SK-N-MC (cell line): ENCODE data around the gene PROSER2.

Experiments used
- DNase-seq: peaks from one replicate; pipeline ENCODE4 v3.0.0-alpha.2; 2011; ENCODE audit warnings: low read depth, low spot score
- H3K27ac ChIP-seq: fragments of 200-600 bp; sonication (generic); 2 replicates; pipeline ENCODE4 v1.5.1; 2016; ENCODE audit warnings: mixed run types
- H3K36me3 ChIP-seq: fragments of 200-600 bp; sonication (generic); 2 replicates; pipeline ENCODE4 v1.6.1; 2017; ENCODE audit warnings: antibody characterized with exemption, low read length, mixed read lengths; ENCODE audit not compliant: insufficient read depth
- H3K4me3 ChIP-seq: fragments of 200-600 bp; sonication (generic); 2 replicates; pipeline ENCODE4 v1.5.1; 2016
- H3K9ac ChIP-seq: fragments of 200-600 bp; sonication (generic); 2 replicates; pipeline ENCODE4 v1.8.0; 2017; ENCODE audit warnings: mixed run types, mixed read lengths; ENCODE audit not compliant: insufficient read length
- H3K9me3 ChIP-seq: fragments of 200-600 bp; sonication (generic); 2 replicates; pipeline ENCODE4 v1.6.1; 2017; ENCODE audit warnings: low read depth, mild to moderate bottlenecking, antibody characterized with exemption, low read length, moderate library complexity, mixed read lengths
- EZH2 ChIP-seq: fragments of 200-600 bp; sonication (generic); IDR thresholded peaks from one replicate; pipeline ENCODE4 v1.6.1; 2017; ENCODE audit warnings: antibody characterized with exemption
- FOXP2 ChIP-seq: optimal IDR thresholded peaks from 2 replicates; pipeline ENCODE3; 2011; ENCODE audit warnings: mild to moderate bottlenecking, moderate library complexity; ENCODE audit not compliant: insufficient read depth; ENCODE audit errors: extremely low read length, control extremely low read depth
- POLR2AphosphoS5 ChIP-seq: IDR thresholded peaks from 2 replicates; pipeline ENCODE4 v1.6.1; 2012; ENCODE audit warnings: mild to moderate bottlenecking, low read depth, low read length, borderline replicate concordance

PROSER2 gene

DNA sequence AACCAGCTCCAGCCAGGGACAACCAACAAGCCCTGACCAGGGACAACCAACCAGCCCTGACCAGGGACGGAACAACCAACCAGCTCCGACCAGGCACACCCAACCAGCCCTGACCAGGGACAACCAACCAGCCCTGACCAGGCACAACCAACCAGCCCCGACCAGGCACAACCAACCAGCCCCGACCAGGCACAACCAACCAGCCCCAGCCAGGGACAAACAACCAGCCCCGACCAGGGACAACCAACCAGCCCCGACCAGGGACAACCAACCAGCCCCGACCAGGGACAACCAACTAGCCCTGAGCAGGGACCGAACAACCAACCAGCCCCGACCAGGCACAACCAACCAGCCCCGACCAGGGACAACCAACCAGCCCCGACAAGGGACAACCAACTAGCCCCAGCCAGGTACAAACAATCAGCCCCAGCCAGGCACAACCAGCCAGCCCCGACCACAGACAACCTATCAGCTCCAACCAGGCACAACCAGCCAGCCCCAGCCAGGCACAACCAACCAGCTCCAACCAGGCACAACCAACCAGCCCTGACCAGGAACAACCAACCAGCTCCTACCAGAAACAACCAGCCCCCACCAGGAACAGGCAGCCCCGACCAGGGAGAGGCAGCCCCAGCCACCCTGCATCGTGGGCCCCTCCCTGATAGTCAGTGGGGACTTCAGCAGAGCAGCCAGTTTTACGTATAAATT, 56.4 kb downstream of the PROSER2 start:
- no peak for DNase-seq
- Histone ChIP-seq H3K4me3 (no peak overlapping the region), H3K27ac (no peak overlapping the region), H3K9me3 (no peaks in the 10 kb centered on the region), H3K9ac (no peak overlapping the region), H3K36me3 (no peaks in the 10 kb centered on the region)
- TF ChIP-seq EZH2: no peak
- TF ChIP-seq POLR2AphosphoS5: no peak
- TF ChIP-seq FOXP2: no peak

DNA sequence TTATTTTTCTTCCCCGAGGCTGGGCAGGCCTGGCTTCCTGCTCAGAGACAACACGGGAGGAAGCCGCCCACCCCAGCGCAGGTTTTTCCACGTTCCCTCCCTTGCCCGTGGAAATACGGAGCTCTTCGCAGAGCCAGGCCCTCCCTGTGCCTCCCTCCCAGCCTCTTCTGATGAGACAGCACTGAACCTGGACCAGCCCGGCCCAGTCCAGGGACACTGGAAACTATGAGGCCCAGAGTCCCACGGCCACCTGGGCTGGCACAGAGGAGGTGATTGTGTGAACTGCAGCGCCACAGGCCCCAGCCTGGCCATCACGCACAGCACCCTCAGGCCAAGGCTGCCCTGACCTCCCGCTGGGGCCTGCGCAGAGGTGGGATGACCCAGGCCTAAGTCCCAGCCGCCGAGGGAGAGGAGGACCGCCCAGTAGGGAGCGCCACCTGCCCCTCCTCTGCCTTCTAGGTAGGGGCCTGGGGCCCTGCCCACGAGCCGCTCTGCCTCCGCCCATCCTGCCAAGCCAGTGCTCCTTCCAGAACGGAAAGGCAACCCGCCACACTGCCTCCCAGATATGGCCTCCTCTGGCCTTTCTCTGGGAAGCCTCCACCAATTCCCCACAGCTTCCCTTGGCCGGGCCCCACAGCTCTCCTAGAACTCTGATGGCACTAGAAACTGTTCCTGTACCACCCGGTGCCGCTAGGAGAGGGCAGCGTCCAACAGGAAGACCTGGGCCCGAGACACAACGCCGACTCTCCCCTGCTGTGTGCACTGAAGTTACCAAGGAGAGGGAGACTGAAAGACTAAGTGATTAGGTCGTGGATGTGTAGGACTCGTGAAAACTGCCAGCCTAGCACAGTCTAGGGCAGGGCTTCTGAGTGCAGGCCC, 57.2 kb downstream of the PROSER2 start:
- H3K9me3 ChIP-seq: no peaks in the 10 kb centered on the region
- TF ChIP-seq EZH2: no peak
- no peak for TF ChIP-seq POLR2AphosphoS5
- TF ChIP-seq FOXP2: no peak
- H3K36me3 ChIP-seq: no peaks in the 10 kb centered on the region
- H3K9ac ChIP-seq: no peak overlapping the region
- no peak for DNase-seq
- H3K27ac ChIP-seq: no peak overlapping the region
- H3K4me3 ChIP-seq: no peak overlapping the region

DNA sequence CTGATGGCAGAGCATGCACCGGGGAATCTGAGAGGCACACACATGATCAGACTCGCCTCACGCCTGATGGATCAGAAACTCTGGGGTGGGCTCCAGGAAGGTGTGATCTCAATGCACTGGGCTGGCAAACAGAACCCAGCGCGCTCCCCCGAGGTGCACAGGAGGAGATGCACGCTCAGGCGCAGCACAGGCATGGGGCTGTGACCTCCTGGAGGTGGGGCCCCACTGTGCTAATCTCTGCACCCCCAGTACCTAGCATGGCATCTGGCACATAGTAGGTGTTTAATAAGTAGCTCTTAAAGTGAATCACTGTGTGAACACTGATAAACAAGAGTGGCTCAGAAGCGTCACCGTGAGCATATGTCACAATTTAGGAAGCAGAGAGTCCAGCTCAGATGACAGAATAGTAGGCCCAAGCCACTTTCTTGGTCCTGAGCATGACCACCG, 57.9 kb downstream of the PROSER2 start:
- Histone ChIP-seq H3K9me3 (no peaks in the 10 kb centered on the region), H3K4me3 (no peak overlapping the region), H3K9ac (no peak overlapping the region), H3K36me3 (no peaks in the 10 kb centered on the region), H3K27ac (no peak overlapping the region)
- TF ChIP-seq FOXP2 (no peak), EZH2 (no peak), POLR2AphosphoS5 (no peak)
- DNase-seq: no peak

DNA sequence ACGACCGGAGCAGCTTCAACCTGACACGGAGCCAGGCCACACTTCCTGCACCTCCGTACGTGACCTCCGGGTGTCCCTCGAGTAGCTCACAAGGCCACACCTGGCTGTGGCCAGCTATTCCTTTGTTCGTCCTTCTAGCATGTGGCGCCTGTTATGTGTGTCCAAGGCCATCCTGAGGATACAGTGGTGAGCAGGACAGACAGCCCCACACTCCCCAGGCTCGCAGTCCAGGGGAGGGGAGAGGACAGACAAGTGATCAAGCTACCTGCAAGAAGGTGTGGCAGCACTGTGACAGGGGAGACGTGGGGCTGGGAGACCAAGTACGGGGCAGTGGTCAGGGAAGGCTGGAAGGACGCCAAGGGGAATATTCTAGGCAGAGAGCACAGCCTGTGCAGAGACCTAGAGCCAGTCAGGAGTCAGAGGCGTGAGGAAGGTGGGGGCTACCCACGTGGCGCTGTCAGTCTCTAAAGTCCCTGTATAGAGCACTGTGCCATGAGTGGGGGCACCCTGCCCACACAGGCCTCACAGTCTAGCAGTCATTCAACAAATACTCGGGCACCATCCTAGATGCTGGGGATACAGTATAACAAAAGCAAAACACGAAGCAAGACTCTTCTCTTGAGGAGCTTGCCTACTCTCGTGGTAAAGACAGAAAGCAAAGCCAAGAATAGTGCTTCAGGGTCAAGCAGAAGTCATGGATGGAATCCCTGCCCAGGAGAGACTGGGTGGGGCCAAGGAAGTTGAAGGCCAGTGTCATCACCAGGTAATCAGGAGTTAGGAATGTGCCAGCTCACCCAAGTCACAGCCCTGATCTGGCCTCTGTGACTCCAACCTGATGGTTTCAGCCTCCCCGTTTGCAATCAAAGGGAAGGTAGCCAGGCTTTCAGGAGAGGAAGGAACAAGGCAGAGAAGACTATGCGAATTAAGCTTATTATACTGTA, 58.6 kb downstream of the PROSER2 start:
- H3K36me3 ChIP-seq: no peaks in the 10 kb centered on the region
- H3K27ac ChIP-seq: no peak overlapping the region
- no peak for DNase-seq
- no peak overlapping the region for H3K9ac ChIP-seq
- H3K4me3 ChIP-seq: no peak overlapping the region
- H3K9me3 ChIP-seq: no peaks in the 10 kb centered on the region
- TF ChIP-seq POLR2AphosphoS5 (no peak), FOXP2 (no peak), EZH2 (no peak)

DNA sequence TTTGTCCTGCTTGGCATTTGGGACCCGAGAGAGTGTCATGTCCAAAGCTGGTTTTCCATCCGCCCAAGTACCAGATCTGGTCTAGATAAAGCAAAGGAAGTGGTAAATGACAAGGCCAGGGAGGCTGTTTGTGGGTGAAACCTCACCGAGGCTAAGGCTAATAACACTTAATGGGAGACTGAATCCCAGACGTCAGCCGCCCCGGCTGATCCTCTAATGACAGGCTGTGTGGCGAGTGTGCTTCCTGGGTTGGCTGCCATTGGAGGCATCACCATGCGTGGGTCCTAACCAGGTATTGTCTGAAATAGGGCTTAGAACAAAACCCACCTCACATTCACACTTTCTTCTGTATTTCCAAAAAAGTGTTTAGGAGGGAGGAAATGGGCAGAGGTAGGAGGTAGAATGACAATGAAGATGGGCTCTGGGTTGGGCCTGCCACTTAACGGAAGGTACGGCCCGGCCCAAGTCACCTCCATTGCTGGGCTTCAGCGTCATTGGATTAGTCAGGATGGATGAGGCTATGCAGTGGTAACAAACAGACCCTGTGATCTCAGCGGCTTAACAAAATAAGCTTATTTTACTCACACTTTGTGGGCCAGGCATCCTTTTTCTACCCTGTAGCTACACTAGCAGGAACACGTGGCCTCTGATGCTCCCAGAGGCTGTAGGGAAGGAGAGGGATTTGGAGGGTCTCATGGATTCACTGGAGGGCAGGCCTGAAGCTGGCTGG, 59.7 kb downstream of the PROSER2 start:
- Histone ChIP-seq H3K9ac (no peak overlapping the region), H3K9me3 (no peaks in the 10 kb centered on the region), H3K36me3 (no peaks in the 10 kb centered on the region), H3K27ac (no peak overlapping the region), H3K4me3 (no peak overlapping the region)
- TF ChIP-seq FOXP2 (no peak), EZH2 (no peak), POLR2AphosphoS5 (no peak)
- no peak for DNase-seq

DNA sequence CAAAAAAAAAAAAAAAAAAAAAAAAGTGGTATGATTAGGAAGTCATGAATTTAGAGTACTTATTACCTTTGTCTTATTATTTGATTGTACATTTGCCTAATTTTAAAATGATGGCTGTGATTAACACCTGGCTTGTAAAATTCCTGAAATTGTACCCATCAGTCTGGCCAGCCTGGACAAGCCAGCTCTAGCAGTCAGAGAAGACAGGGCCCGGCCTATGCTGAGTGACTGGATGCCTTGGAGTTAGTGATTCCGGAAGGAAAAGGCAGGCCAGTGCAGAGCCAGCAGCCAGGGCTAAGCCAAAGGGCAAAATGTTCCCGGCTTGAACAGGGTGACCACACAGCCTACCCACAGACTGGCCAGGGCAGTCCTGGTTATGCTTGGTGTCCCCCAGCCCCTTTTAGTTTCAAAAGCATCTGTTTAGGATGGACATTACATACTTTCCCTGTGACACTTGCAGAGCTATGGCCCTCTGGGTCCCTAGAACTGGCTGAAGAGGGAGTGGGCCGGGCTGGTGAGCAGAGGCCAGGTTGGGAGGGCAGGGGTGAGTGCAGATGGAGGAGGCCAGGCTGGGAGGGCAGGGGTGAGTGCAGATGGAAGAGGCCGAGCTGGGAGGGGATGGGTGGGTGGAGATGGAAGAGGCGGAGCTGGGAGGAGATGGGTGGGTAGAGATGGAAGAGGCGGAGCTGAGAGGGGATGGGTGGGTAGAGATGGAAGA, 61.7 kb downstream of the PROSER2 start:
- no peak overlapping the region for H3K27ac ChIP-seq
- H3K9ac ChIP-seq: no peak overlapping the region
- no peaks in the 10 kb centered on the region for H3K9me3 ChIP-seq
- H3K4me3 ChIP-seq: no peak overlapping the region
- no peak for DNase-seq
- no peaks in the 10 kb centered on the region for H3K36me3 ChIP-seq
- no peak for TF ChIP-seq EZH2
- TF ChIP-seq POLR2AphosphoS5: no peak
- TF ChIP-seq FOXP2: no peak

DNA sequence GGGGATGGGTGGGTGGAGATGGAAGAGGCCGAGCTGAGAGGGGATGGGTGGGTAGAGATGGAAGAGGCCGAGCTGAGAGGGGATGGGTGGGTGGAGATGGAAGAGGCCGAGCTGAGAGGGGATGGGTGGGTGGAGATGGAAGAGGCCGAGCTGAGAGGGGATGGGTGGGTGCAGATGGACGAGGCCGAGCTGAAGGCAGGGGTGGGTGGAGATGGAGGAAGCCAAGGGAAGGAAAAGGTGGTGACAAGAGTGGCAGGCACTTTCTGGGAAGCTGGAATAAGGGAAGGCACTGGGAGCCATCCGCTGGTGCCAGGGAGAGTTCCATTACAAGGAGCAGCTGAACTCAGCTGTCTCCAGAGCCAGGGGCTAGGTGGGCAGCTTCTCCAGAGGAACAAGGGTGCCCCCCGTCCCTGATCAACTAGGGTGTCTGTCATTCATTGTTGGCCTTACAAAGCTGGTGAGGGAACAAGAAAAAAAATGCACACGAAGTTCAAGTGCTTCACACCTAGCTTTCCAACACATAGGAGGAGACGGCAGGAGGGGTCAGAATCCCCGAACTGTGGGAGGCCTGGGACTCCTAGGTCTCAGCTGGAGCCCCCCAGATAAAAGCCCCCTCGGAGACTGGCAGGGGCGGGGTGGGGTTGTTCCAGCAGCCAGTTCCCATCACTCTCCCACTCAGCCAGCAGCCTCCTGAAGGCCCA, 62.4 kb downstream of the PROSER2 start:
- Histone ChIP-seq H3K36me3 (no peaks in the 10 kb centered on the region), H3K9me3 (no peaks in the 10 kb centered on the region), H3K4me3 (no peak overlapping the region), H3K27ac (no peak overlapping the region), H3K9ac (no peak overlapping the region)
- no peak for DNase-seq
- TF ChIP-seq FOXP2: no peak
